Parathyroid adenoma (tissue), 2 donors: ENCODE data around the gene LRP1B.

Source experiments
- H2AFZ ChIP-seq: fragments of 300-600 bp; sonication (generic); one replicate; pipeline ENCODE4 v1.7.0; 2017; ENCODE audit warnings: antibody characterized with exemption, mild to moderate bottlenecking
- H3K27ac ChIP-seq: fragments of 300-600 bp; sonication (generic); one replicate; pipeline ENCODE4 v1.7.0; 2017
- H3K27me3 ChIP-seq: fragments of 300-600 bp; sonication (generic); one replicate; pipeline ENCODE4 v1.7.0; 2017; ENCODE audit warnings: low read length; ENCODE audit not compliant: control insufficient read depth, insufficient read depth
- H3K36me3 ChIP-seq: fragments of 300-600 bp; sonication (generic); one replicate; pipeline ENCODE4 v1.7.0; 2017; ENCODE audit warnings: low read length; ENCODE audit not compliant: control insufficient read depth, insufficient read depth
- H3K4me1 ChIP-seq: fragments of 300-600 bp; sonication (generic); one replicate; pipeline ENCODE4 v1.7.0; 2017; ENCODE audit warnings: control low read depth
- H3K4me2 ChIP-seq: fragments of 300-600 bp; sonication (generic); one replicate; pipeline ENCODE4 v1.7.0; 2017; ENCODE audit warnings: low read length
- H3K4me3 ChIP-seq: fragments of 300-600 bp; sonication (generic); one replicate; pipeline ENCODE4 v1.7.0; 2017; ENCODE audit warnings: low read depth, low read length
- H3K79me2 ChIP-seq: fragments of 300-600 bp; sonication (generic); one replicate; pipeline ENCODE4 v1.7.0; 2017; ENCODE audit warnings: control low read depth
- H3K9ac ChIP-seq: fragments of 300-600 bp; sonication (generic); one replicate; pipeline ENCODE4 v1.7.0; 2017; ENCODE audit warnings: mild to moderate bottlenecking
- H3K9me3 ChIP-seq: fragments of 300-600 bp; sonication (generic); one replicate; pipeline ENCODE4 v1.7.0; 2017; ENCODE audit warnings: low read length; ENCODE audit not compliant: control insufficient read depth
- TF ChIP-seq, protein P1 (sequence below): fragments of 300-600 bp; sonication (generic); IDR thresholded peaks from one replicate; pipeline ENCODE4 v1.7.0; 2017; ENCODE audit warnings: antibody characterized with exemption, mild to moderate bottlenecking
- donor health status: primary hyperparathyroidism.

LRP1B gene

DNA sequence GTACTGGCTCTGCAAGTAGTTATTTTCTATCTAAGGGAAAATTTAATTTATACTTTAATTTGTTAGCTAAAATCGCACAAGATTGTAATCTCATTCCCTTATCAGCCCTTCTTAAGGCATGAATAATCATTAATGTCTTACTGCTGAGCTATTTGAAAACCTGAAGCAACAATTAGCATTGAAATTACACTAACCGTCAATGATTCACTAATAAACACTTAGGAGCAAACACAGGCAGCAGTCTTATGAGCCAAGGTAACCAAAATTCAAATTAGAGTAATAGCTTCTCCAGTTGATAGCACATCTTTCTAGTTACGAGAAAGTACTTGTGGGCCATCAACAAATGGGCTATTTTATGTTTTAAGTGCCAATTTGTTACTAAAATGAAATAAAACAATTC lies 1289.7 kb downstream of the LRP1B start:
- H3K4me1 ChIP-seq: no peaks in the 10 kb centered on the region
- TF ChIP-seq, protein P1, sequence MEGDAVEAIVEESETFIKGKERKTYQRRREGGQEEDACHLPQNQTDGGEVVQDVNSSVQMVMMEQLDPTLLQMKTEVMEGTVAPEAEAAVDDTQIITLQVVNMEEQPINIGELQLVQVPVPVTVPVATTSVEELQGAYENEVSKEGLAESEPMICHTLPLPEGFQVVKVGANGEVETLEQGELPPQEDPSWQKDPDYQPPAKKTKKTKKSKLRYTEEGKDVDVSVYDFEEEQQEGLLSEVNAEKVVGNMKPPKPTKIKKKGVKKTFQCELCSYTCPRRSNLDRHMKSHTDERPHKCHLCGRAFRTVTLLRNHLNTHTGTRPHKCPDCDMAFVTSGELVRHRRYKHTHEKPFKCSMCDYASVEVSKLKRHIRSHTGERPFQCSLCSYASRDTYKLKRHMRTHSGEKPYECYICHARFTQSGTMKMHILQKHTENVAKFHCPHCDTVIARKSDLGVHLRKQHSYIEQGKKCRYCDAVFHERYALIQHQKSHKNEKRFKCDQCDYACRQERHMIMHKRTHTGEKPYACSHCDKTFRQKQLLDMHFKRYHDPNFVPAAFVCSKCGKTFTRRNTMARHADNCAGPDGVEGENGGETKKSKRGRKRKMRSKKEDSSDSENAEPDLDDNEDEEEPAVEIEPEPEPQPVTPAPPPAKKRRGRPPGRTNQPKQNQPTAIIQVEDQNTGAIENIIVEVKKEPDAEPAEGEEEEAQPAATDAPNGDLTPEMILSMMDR: no peak
- no peaks in the 10 kb centered on the region for H3K79me2 ChIP-seq
- no peaks in the 10 kb centered on the region for H3K36me3 ChIP-seq
- no peak overlapping the region for H3K27ac ChIP-seq
- H3K9me3 ChIP-seq: no peaks in the 10 kb centered on the region
- no peaks in the 10 kb centered on the region for H3K27me3 ChIP-seq
- no peak overlapping the region for H2AFZ ChIP-seq
- no peak overlapping the region for H3K9ac ChIP-seq
- H3K4me3 ChIP-seq: no peak overlapping the region
- no peak overlapping the region for H3K4me2 ChIP-seq

- Histone ChIP-seq H3K9ac (no peak overlapping the region), H2AFZ (no peak overlapping the region), H3K4me3 (no peak overlapping the region), H3K4me1 (no peaks in the 10 kb centered on the region), H3K27me3 (no peaks in the 10 kb centered on the region), H3K79me2 (no peaks in the 10 kb centered on the region), H3K36me3 (no peaks in the 10 kb centered on the region), H3K9me3 (no peaks in the 10 kb centered on the region), H3K27ac (no peak overlapping the region), H3K4me2 (no peak overlapping the region)
- TF ChIP-seq, protein P1: no peak
These were observed 1294.0 kb downstream of the LRP1B start for GRCh38 chr2:140836826-140837225.

GRCh38 chr2:140835079-140835478 lies 1295.7 kb downstream of the LRP1B start:
- no peaks in the 10 kb centered on the region for H3K27me3 ChIP-seq
- H3K9ac ChIP-seq: no peak overlapping the region
- H3K27ac ChIP-seq: no peak overlapping the region
- no peaks in the 10 kb centered on the region for H3K9me3 ChIP-seq
- TF ChIP-seq, protein P1: no peak
- H3K4me3 ChIP-seq: no peak overlapping the region
- H3K4me1 ChIP-seq: no peaks in the 10 kb centered on the region
- H3K36me3 ChIP-seq: no peaks in the 10 kb centered on the region
- no peak overlapping the region for H2AFZ ChIP-seq
- H3K79me2 ChIP-seq: no peaks in the 10 kb centered on the region
- no peak overlapping the region for H3K4me2 ChIP-seq

DNA sequence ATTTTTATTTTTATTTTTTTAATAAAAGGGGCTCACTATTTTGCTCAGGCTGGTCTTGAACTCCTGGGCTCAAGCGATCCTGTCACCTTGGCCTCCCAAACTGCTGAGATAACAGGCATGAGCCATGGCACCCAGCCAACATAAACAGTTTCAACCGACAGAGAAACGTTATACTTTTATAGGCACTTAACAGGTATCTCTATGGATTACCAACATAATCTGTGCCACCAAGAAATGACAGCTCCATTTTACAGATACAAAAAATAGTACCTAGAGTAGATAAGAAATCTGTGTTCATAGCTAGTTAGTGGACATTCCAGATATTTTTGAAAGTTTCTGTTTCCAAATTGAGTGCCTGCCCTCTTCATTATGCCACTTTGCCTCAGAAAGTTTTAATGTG lies 1316.7 kb downstream of the LRP1B start:
- H3K4me3 ChIP-seq: no peak overlapping the region
- H2AFZ ChIP-seq: no peak overlapping the region
- H3K9me3 ChIP-seq: no peaks in the 10 kb centered on the region
- TF ChIP-seq, protein P1: no peak
- no peak overlapping the region for H3K9ac ChIP-seq
- no peak overlapping the region for H3K4me2 ChIP-seq
- H3K36me3 ChIP-seq: no peaks in the 10 kb centered on the region
- no peaks in the 10 kb centered on the region for H3K27me3 ChIP-seq
- no peak overlapping the region for H3K27ac ChIP-seq
- H3K79me2 ChIP-seq: no peaks in the 10 kb centered on the region
- H3K4me1 ChIP-seq: no peaks in the 10 kb centered on the region

DNA sequence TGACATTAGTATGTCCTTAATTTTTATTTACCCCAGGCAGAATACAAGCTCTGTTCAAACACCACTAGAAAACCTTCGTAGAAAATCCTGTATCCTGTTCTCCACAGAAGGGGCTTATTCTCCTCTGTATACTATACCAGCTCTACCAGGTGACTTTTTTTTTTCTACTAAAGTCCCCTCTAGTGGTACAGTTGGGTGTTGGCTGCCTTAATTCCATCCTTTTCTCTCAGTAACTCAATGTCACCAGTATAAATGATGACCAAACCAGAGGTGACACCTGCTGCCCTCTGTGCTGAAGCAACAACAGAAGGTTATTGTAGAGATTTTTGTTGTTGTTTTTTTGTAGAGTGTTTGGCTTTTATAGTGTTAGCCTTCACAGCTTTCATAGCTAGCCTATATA lies 1322.0 kb downstream of the LRP1B start:
- H3K27me3 ChIP-seq: no peaks in the 10 kb centered on the region
- H3K36me3 ChIP-seq: no peaks in the 10 kb centered on the region
- H3K9me3 ChIP-seq: no peaks in the 10 kb centered on the region

More for the DNA sequence above, 1322.0 kb downstream of the LRP1B start:
- H2AFZ ChIP-seq: no peak overlapping the region
- TF ChIP-seq, protein P1: no peak
- H3K4me1 ChIP-seq: no peaks in the 10 kb centered on the region
- H3K27ac ChIP-seq: no peak overlapping the region
- no peak overlapping the region for H3K4me2 ChIP-seq
- H3K79me2 ChIP-seq: no peaks in the 10 kb centered on the region
- no peak overlapping the region for H3K9ac ChIP-seq
- no peak overlapping the region for H3K4me3 ChIP-seq
